Smooth muscle cell (in vitro differentiated cells): ENCODE results near the gene ITGB2. TPM values are rescaled to one million over a fixed set of nuclear protein-coding genes. Genes with fewer than 3 reads are reported as not detected.

Source experiments
- DNase-seq: peaks from one replicate; lab custom pipeline; 2025; ENCODE audit not compliant: unreplicated experiment; lab: John Stamatoyannopoulos, UW
- H2AFZ ChIP-seq: fragments of 200-600 bp; sonication (generic); 2 replicates; pipeline ENCODE4 v1.6.0; 2016; ENCODE audit warnings: antibody characterized with exemption, low read depth, mild to moderate bottlenecking
- H3F3A ChIP-seq: fragments of 200-600 bp; sonication (generic); 2 replicates; pipeline ENCODE4 v1.6.0; 2017; ENCODE audit warnings: antibody characterized with exemption, low read depth
- H3K27ac ChIP-seq: fragments of 200-600 bp; sonication (generic); 2 replicates; pipeline ENCODE4 v1.5.1; 2016; ENCODE audit warnings: low read depth, mild to moderate bottlenecking
- H3K27me3 ChIP-seq: fragments of 200-600 bp; sonication (generic); 2 replicates; pipeline ENCODE4 v1.6.1; 2016; ENCODE audit warnings: low read depth, mild to moderate bottlenecking
- H3K36me3 ChIP-seq: fragments of 200-600 bp; sonication (generic); 2 replicates; pipeline ENCODE4 v1.5.1; 2016; ENCODE audit warnings: low read depth
- H3K4me1 ChIP-seq: fragments of 200-600 bp; sonication (generic); 2 replicates; pipeline ENCODE4 v1.5.1; 2016; ENCODE audit warnings: low read depth
- H3K4me2 ChIP-seq: fragments of 200-600 bp; sonication (generic); 2 replicates; pipeline ENCODE4 v1.6.0; 2016; ENCODE audit warnings: mild to moderate bottlenecking
- H3K4me3 ChIP-seq: fragments of 200-600 bp; sonication (generic); 2 replicates; pipeline ENCODE4 v1.5.1; 2016; ENCODE audit warnings: mild to moderate bottlenecking
- H3K79me2 ChIP-seq: fragments of 200-600 bp; sonication (generic); 2 replicates; pipeline ENCODE4 v1.6.0; 2016; ENCODE audit warnings: low read depth, mild to moderate bottlenecking
- H3K9ac ChIP-seq: fragments of 200-600 bp; sonication (generic); 2 replicates; pipeline ENCODE4 v1.6.0; 2016; ENCODE audit warnings: low read depth
- H3K9me3 ChIP-seq: fragments of 200-600 bp; sonication (generic); replicated peaks from 2 replicates; pipeline ENCODE4 v1.5.1; 2016; ENCODE audit warnings: low read depth
- H4K20me1 ChIP-seq: fragments of 200-600 bp; sonication (generic); 2 replicates; pipeline ENCODE4 v1.6.0; 2016; ENCODE audit warnings: low read depth
- WGBS: methylation state at CpG from one replicate; pipeline ENCODE4 v1.1.7; 2016; ENCODE audit warnings: low lambda C conversion rate; 5-methylcytosine and 5-hydroxymethylcytosine counted together
- polyA plus RNA-seq: library from polyadenylated mRNA; unstranded; fragments of >200 nt; fragmentation: Nextera tagmentation; extraction: Ambion mirVana; gene quantifications from 2 replicates; pipeline ENCODE4 v1.2.1, GENCODE V29; 2016
- total RNA-seq: library from RNA; depleted of rRNA; stranded (reverse); fragments of >200 nt; gene quantifications from 2 replicates; pipeline ENCODE4 v1.2.3, GENCODE V29; 2014
- TF ChIP-seq, protein P1 (sequence below): fragments of 200-600 bp; sonication (generic); IDR thresholded peaks from 2 replicates; pipeline ENCODE4 v1.5.1; 2017; ENCODE audit warnings: borderline replicate concordance, mild to moderate bottlenecking, antibody characterized with exemption; ENCODE audit not compliant: insufficient read depth, poor library complexity, severe bottlenecking

Gene ITGB2
- total and polyA plus RNA-seq, 2 experiments from 2014 or later, result 0.18 to 0.86 TPM

DNA sequence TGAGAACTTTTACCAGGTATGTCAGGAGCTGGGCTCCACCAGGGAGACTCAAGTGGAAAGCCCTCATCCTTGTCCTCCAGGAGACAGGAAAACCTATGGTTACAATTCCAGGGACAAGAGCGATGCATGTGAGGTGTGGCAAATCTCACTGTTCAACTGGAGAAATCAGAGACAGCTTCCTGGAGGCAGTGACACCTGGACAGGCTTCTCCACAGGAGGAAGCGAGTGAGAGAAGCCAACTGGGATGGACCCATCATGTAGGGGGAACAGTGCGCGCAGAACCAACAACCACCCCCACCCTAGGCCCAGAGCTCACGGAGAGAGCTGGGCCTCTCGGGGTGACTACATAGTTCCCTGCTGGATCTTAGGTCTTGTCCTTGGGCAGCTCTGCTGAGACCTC, 13.6 kb upstream of the ITGB2 start:
- Histone ChIP-seq H3K4me2 (no peak overlapping the region), H3K27me3 (peaks cover 37% of the 10 kb centered on the region), H3F3A (peaks cover 6% of the 10 kb centered on the region), H3K36me3 (no peaks in the 10 kb centered on the region), H3K79me2 (no peaks in the 10 kb centered on the region), H3K9ac (no peak overlapping the region), H3K27ac (no peak overlapping the region), H3K4me1 (peaks cover 11% of the 10 kb centered on the region), H4K20me1 (peaks cover under 1% of the 10 kb centered on the region), H3K9me3 (no peaks in the 10 kb centered on the region), H2AFZ (no peak overlapping the region), H3K4me3 (no peak overlapping the region)
- 95% methylated on average over 6 of the region's 6 CpGs for WGBS
- TF ChIP-seq, protein P1, sequence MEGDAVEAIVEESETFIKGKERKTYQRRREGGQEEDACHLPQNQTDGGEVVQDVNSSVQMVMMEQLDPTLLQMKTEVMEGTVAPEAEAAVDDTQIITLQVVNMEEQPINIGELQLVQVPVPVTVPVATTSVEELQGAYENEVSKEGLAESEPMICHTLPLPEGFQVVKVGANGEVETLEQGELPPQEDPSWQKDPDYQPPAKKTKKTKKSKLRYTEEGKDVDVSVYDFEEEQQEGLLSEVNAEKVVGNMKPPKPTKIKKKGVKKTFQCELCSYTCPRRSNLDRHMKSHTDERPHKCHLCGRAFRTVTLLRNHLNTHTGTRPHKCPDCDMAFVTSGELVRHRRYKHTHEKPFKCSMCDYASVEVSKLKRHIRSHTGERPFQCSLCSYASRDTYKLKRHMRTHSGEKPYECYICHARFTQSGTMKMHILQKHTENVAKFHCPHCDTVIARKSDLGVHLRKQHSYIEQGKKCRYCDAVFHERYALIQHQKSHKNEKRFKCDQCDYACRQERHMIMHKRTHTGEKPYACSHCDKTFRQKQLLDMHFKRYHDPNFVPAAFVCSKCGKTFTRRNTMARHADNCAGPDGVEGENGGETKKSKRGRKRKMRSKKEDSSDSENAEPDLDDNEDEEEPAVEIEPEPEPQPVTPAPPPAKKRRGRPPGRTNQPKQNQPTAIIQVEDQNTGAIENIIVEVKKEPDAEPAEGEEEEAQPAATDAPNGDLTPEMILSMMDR, result no peak
- DNase-seq, result no peak

DNA sequence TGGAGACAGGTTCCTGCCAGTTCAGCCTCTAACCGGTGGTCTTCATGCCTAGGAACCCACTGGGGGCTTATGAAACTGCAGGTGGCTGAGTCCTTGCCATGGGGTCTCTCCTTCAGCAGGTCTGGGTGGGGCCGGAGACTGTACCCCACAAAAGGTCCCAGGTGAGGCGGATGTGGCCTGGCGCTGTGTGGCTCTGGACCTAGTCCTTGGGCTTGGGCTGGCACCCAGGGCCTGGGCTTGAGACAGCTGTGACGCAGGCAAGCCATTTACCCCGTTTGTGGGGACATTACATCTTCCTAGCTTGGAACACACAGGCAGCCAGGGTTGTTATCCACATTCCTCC, 13.2 kb upstream of the ITGB2 start:
- Histone ChIP-seq H3K9me3 (no peaks in the 10 kb centered on the region), H3K4me3 (no peak overlapping the region), H4K20me1 (peaks cover 5% of the 10 kb centered on the region), H3K36me3 (no peaks in the 10 kb centered on the region), H3F3A (peaks cover 10% of the 10 kb centered on the region), H2AFZ (no peak overlapping the region), H3K79me2 (no peaks in the 10 kb centered on the region), H3K4me1 (peaks cover 11% of the 10 kb centered on the region), H3K27ac (no peak overlapping the region), H3K9ac (no peak overlapping the region), H3K27me3 (peaks cover 37% of the 10 kb centered on the region), H3K4me2 (no peak overlapping the region)
- DNase-seq, result no peak
- WGBS, result 99% methylated on average over 6 of the region's 6 CpGs
- TF ChIP-seq, protein P1, result no peak

DNA sequence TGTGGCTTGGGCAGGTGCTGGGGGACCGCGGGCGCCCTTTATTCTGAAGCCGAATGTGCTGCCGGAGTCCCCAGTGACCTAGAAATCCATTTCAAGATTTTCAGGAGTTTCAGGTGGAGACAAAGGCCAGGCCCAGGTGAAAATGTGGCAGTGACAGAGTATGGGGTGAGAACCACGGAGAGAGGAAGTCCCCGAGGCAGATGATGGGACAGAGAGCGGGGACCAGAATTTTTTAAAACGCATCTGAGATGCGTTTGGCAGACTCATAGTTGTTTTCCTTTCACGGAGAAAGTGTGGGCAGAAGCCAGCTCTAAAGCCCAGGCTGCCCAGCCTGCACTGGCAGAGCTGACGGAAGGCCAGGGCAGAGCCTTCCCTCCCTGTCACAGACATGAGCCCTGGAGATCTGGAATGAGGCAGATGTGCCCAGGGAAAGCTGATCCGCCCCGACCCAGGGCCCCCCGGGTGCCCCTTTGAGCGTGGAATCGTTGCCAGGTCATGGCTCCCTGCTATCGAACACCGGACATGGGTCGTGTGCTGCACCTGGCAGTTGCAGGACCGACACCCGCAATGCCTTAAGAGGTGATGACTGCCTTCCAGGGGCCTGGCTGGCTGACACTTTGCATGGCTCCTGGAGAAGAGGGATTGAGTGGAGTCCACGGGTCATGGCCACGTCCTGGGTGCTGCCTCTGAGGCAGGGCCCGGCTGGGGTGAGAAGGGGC, 12.7 kb upstream of the ITGB2 start:
- H3K27ac ChIP-seq, result no peak overlapping the region
- peak overlapping the region; percentile 87 for H3K4me2 ChIP-seq
- peaks cover 10% of the 10 kb centered on the region for H3F3A ChIP-seq
- H3K79me2 ChIP-seq, result no peaks in the 10 kb centered on the region
- no peak overlapping the region for H3K9ac ChIP-seq
- H3K4me3 ChIP-seq, result no peak overlapping the region
- WGBS, result 88% methylated on average over 24 of the region's 25 CpGs
- no peaks in the 10 kb centered on the region for H3K9me3 ChIP-seq
- H4K20me1 ChIP-seq, result peaks cover 6% of the 10 kb centered on the region
- TF ChIP-seq, protein P1, result no peak
- no peak overlapping the region for H2AFZ ChIP-seq
- peaks cover 11% of the 10 kb centered on the region for H3K4me1 ChIP-seq
- DNase-seq, result no peak
- H3K36me3 ChIP-seq, result no peaks in the 10 kb centered on the region
- peaks cover 37% of the 10 kb centered on the region for H3K27me3 ChIP-seq
